K562 (cell line): ENCODE data around the gene PTGER4. TPM values are rescaled to one million over a fixed set of nuclear protein-coding genes. Genes with fewer than 3 reads are reported as not detected.

Experiments
- ATAC-seq: fragments of 200-7000 bp; cut with Tn5 transposase; 3 replicates; pipeline ENCODE4 v1.9.1; 2020; ENCODE audit warnings: moderate library complexity
- BruUV-seq: library from RNA; stranded (reverse); fragments of 400-500 nt; replicated peaks from 2 replicates; lab custom pipeline; 2021; lab: Mats Ljungman, UMichigan
- CTCF ChIA-PET: fragments of 300-600 bp; formaldehyde crosslinking; extraction: SDS; loops from one replicate; lab custom pipeline; 2021; ENCODE audit warnings: low intra/inter-chr PET ratio; lab: Yijun Ruan, JAX
- POLR2A ChIA-PET: fragments of 300-600, 350-650 bp; sonication (Branson Sonifier 250); formaldehyde crosslinking; extraction: SDS; loops from one replicate; lab custom pipeline; 2021; ENCODE audit warnings: antibody characterized with exemption, inconsistent platforms; lab: Yijun Ruan, JAX
- DNase-seq, 4 experiments: peaks; one replicate each; pipeline versions ENCODE4 v3.0.0 to v3.0.0-alpha.2; 2011 to 2018; ENCODE audit warnings: low spot score in 3 of 4, mixed read lengths in 3 of 4; ENCODE audit errors: extremely low read depth in 1 of 4
- FAIRE-seq: peaks from 2 replicates; lab custom pipeline; 2011; peaks lifted over from hg19 to GRCh38; lab: Jason Lieb, UNC
- H2AFZ ChIP-seq: 2 replicates; pipeline ENCODE4 v1.6.0; 2011; ENCODE audit warnings: low read depth, low read length, control low read depth, inconsistent platforms
- H3K27ac ChIP-seq: fragments of 200-600 bp; 3 replicates; pipeline ENCODE4 v1.8.0; 2011; ENCODE audit warnings: low read depth, mild to moderate bottlenecking, control low read depth, inconsistent platforms, low read length, moderate library complexity, mixed read lengths; ENCODE audit errors: extremely low read depth
- H3K27me3 ChIP-seq, 2 experiments: fragments of 300-600 bp in 1 of 2; 2 replicates in 1 of 2; 3 replicates in 1 of 2; pipeline versions ENCODE4 v1.6.0 to v1.8.0; 2011; ENCODE audit warnings: inconsistent platforms in 2 of 2, low read length in 2 of 2, mild to moderate bottlenecking in 1 of 2, mixed read lengths in 1 of 2, moderate library complexity in 1 of 2; ENCODE audit not compliant: control insufficient read depth in 2 of 2, insufficient read depth in 2 of 2
- H3K36me3 ChIP-seq: fragments of 300-600 bp; 3 replicates; pipeline ENCODE4 v1.8.0; 2011; ENCODE audit warnings: mild to moderate bottlenecking, low read length, inconsistent platforms; ENCODE audit not compliant: control insufficient read depth, insufficient read depth
- H3K4me1 ChIP-seq, 2 experiments: fragments of 200-600 bp in 1 of 2; replicated peaks in 1 of 2; 2 replicates in 1 of 2; 3 replicates in 1 of 2; pipeline versions ENCODE4 v1.5.1 to v1.8.0; 2011; ENCODE audit warnings: inconsistent platforms in 2 of 2, low read length in 2 of 2, mild to moderate bottlenecking in 1 of 2, mixed read lengths in 1 of 2, moderate library complexity in 1 of 2; ENCODE audit not compliant: control insufficient read depth in 2 of 2, insufficient read depth in 2 of 2
- H3K4me2 ChIP-seq: 2 replicates; pipeline ENCODE4 v1.6.1; 2011; ENCODE audit warnings: low read length, control low read depth, inconsistent platforms, mixed read lengths; ENCODE audit not compliant: insufficient read depth
- H3K4me3 ChIP-seq: fragments of 200-600 bp; sonication (generic), shearing (Covaris generic); 2 replicates; pipeline ENCODE4 v1.5.1; 2016; ENCODE audit warnings: control low read depth, inconsistent platforms
- H3K79me2 ChIP-seq: fragments of 200-600 bp; 3 replicates; pipeline ENCODE4 v1.8.0; 2011; ENCODE audit warnings: low read length, inconsistent platforms; ENCODE audit not compliant: control insufficient read depth, insufficient read depth
- H3K9ac ChIP-seq, 2 experiments: 2 replicates each; pipeline versions ENCODE4 v1.6.0 to v1.6.1; 2011; ENCODE audit warnings: low read depth in 2 of 2, low read length in 2 of 2, control low read depth in 1 of 2, inconsistent platforms in 1 of 2, mild to moderate bottlenecking in 1 of 2, mixed read lengths in 1 of 2; ENCODE audit not compliant: insufficient read depth in 1 of 2
- H3K9me1 ChIP-seq: one replicate; pipeline ENCODE4 v1.6.0; 2011; ENCODE audit warnings: inconsistent platforms, mild to moderate bottlenecking, low read length, moderate library complexity; ENCODE audit not compliant: control insufficient read depth, insufficient read depth
- H3K9me3 ChIP-seq: replicated peaks from 2 replicates; pipeline ENCODE4 v1.5.1; 2011; ENCODE audit warnings: low read depth, low read length, inconsistent platforms; ENCODE audit not compliant: control insufficient read depth, insufficient read depth
- H4K20me1 ChIP-seq: replicated peaks from 2 replicates; pipeline ENCODE4 v1.6.1; 2011; ENCODE audit warnings: low read length, inconsistent platforms, mixed read lengths; ENCODE audit not compliant: control insufficient read depth, insufficient read depth
- CREBBP ChIP-seq: IDR thresholded peaks from one replicate; pipeline ENCODE4 v1.6.1; 2012; ENCODE audit warnings: low read depth, mild to moderate bottlenecking, control low read depth, inconsistent platforms, low read length
- HDAC1 ChIP-seq, 2 experiments: fragments of 450-650 bp; IDR thresholded peaks; 2 replicates each; pipeline ENCODE4 v1.6.1; 2016 to 2017; ENCODE audit warnings: inconsistent platforms in 1 of 2, mild to moderate bottlenecking in 1 of 2, moderate library complexity in 1 of 2
- HDAC3 ChIP-seq: fragments of 450-650 bp; IDR thresholded peaks from 2 replicates; pipeline ENCODE4 v1.6.1; 2018; ENCODE audit warnings: borderline replicate concordance, mild to moderate bottlenecking, moderate library complexity; ENCODE audit not compliant: partially characterized antibody
- HNRNPUL1 ChIP-seq: fragments of 200-400 bp; formaldehyde crosslinking; IDR thresholded peaks from 2 replicates; pipeline ENCODE4 v1.6.1; 2017; ENCODE audit warnings: low read length
- IRF1 ChIP-seq: sonication (generic); formaldehyde crosslinking; IDR thresholded peaks from 2 replicates; pipeline ENCODE4 v1.8.0; 2022; ENCODE audit warnings: missing genetic modification reagents, mild to moderate bottlenecking, borderline replicate concordance
- MEF2D ChIP-seq: conservative IDR thresholded peaks from 2 replicates; pipeline ENCODE4 v1.6.1; 2016; ENCODE audit warnings: low read depth, missing genetic modification characterization, missing compliant biosample characterization
- MYNN ChIP-seq, 2 experiments: sonication (generic); formaldehyde crosslinking in 1 of 2; IDR thresholded peaks; 2 replicates each; pipeline versions ENCODE4 v1.5.0 to v1.6.1; 2016 to 2020; ENCODE audit warnings: antibody characterized with exemption in 1 of 2, missing genetic modification reagents in 1 of 2
- NCOA6 ChIP-seq: fragments of 450-650 bp; IDR thresholded peaks from 2 replicates; pipeline ENCODE4 v1.6.1; 2017; ENCODE audit warnings: mild to moderate bottlenecking
- RFX1 ChIP-seq: fragments of 450-650 bp; IDR thresholded peaks from 2 replicates; pipeline ENCODE4 v1.6.1; 2016; ENCODE audit warnings: mild to moderate bottlenecking, moderate library complexity
- SMARCA5 ChIP-seq: fragments of 450-650 bp; IDR thresholded peaks from 2 replicates; pipeline ENCODE4 v1.6.1; 2016
- SMARCE1 ChIP-seq: fragments of 450-650 bp; IDR thresholded peaks from 2 replicates; pipeline ENCODE4 v1.7.1; 2016; ENCODE audit warnings: mild to moderate bottlenecking
- SNIP1 ChIP-seq: fragments of 450-650 bp; IDR thresholded peaks from 2 replicates; pipeline ENCODE4 v1.7.1; 2017; ENCODE audit warnings: low read depth, mild to moderate bottlenecking
- STAG1 ChIP-seq: sonication (generic); formaldehyde crosslinking; IDR thresholded peaks from 2 replicates; pipeline ENCODE4 v1.5.0; 2020; ENCODE audit warnings: missing genetic modification reagents, borderline replicate concordance
- TARDBP ChIP-seq: fragments of 450-650 bp; IDR thresholded peaks from 2 replicates; pipeline ENCODE4 v1.6.1; 2016
- TEAD2 ChIP-seq: fragments of 450-650 bp; IDR thresholded peaks from 2 replicates; pipeline ENCODE4 v1.6.1; 2016; ENCODE audit warnings: missing genetic modification characterization, control low read depth, missing compliant biosample characterization
- U2AF1 ChIP-seq: fragments of 200-400 bp; formaldehyde crosslinking; optimal IDR thresholded peaks from 2 replicates; pipeline ENCODE3; 2017; ENCODE audit warnings: mild to moderate bottlenecking, low read depth, low read length, moderate library complexity
- ZNF124 ChIP-seq: sonication (generic); formaldehyde crosslinking; IDR thresholded peaks from 2 replicates; pipeline ENCODE4 v1.8.1; 2022; ENCODE audit warnings: missing genetic modification reagents
- ZNF217 ChIP-seq: sonication (generic); formaldehyde crosslinking; IDR thresholded peaks from 2 replicates; pipeline ENCODE4 v1.8.0; 2022; ENCODE audit warnings: mild to moderate bottlenecking, missing genetic modification reagents
- ZNF584 ChIP-seq: fragments of 200-800 bp; sonication (Bioruptor generic); IDR thresholded peaks from 2 replicates; pipeline ENCODE4 v1.6.1; 2016; ENCODE audit warnings: low read depth, mild to moderate bottlenecking, missing genetic modification characterization, missing compliant biosample characterization
- ZNF668 ChIP-seq: fragments of 250-450 bp; sonication (Bioruptor Pico); IDR thresholded peaks from 2 replicates; pipeline ENCODE4 v1.8.0; 2022; ENCODE audit warnings: mild to moderate bottlenecking, inconsistent platforms
- ZNF77 ChIP-seq: fragments of 250-450 bp; sonication (Bioruptor Pico); IDR thresholded peaks from 2 replicates; pipeline ENCODE4 v1.5.0; 2020
- WGBS: fragments of 100-300 bp; shearing (Covaris generic); methylation state at CpG from one replicate; pipeline ENCODE4 v1.1.6; 2016; ENCODE audit warnings: low coverage, mixed read lengths; ENCODE audit not compliant: insufficient coverage; ENCODE audit errors: missing lambda C conversion rate; 5-methylcytosine and 5-hydroxymethylcytosine counted together
- in situ Hi-C: fragments of 300-500 bp; cut with MboI; formaldehyde crosslinking; loops from 4 replicates; pipeline ENCODE4 v1.15.0; 2018; ENCODE audit warnings: inconsistent platforms, mixed read lengths
- intact Hi-C: fragments of 100-400 bp; cut with micrococcal nuclease; formaldehyde crosslinking; loops from 2 replicates; pipeline ENCODE4 v1.14.2; 2022
- polyA plus RNA-seq, 8 experiments: library from polyadenylated mRNA; depleted of rRNA in 4 of 8; stranded (reverse) in 5 of 8; unstranded in 3 of 8; fragments of >200 nt; fragmentation: Nextera tagmentation in 2 of 8; fragmentation: Illumina TruSeq in 1 of 8; extraction: Ambion mirVana in 2 of 8; extraction: Trizol in 1 of 8; gene quantifications; 2 replicates each; pipeline versions ENCODE4 v1.2.1 to v1.2.3, GENCODE V29; 2011 to 2014; ENCODE audit warnings: inconsistent platforms in 1 of 8, missing spikeins in 1 of 8
- total RNA-seq, 7 experiments: library from RNA; depleted of rRNA in 6 of 7; stranded (reverse); fragments of >200 nt in 6 of 7; fragmentation: Illumina TruSeq in 2 of 7; extraction: Trizol in 2 of 7; gene quantifications; 2 replicates each; pipeline versions ENCODE4 v1.2.1 to v1.2.3, GENCODE V29; 2011 to 2021; ENCODE audit warnings: low replicate concordance in 1 of 7

Gene PTGER4
- total and polyA plus RNA-seq, 9 of the 15 experiments (the other 6 are each of a cell fraction or from before 2014, with no cell fraction given): 0.31 TPM; not detected in 8

DNA sequence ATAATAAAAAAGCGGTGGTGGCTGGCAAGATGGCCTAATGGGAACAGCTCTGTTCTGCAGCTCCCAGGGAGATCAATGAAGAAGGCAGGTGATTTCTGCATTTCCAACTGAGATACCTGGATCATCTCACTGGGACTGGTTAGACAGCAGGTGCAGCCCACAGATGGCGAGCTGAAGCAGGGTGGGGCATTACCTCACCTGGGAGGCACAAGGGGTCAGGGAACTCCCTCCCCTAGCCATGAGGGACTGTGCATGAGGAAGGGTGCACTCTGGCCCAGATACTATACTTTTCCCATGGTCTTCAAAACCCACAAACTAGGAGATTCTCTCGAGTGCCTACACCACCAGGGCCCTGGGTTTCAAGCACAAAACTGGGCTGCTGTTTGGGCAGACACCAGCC lies 45.6 kb upstream of the PTGER4 start (continued):
- no peak for TF ChIP-seq ZNF124 (CRISPR knock-in tag)
- TF ChIP-seq U2AF1: no peak
- TF ChIP-seq ZNF217 (CRISPR knock-in tag): no peak
- TF ChIP-seq TARDBP: no peak
- no peak for TF ChIP-seq ZNF668 (CRISPR knock-in tag)
- no peak for TF ChIP-seq MEF2D (tag)
- TF ChIP-seq SNIP1: no peak
- no peak for TF ChIP-seq NCOA6

DNA sequence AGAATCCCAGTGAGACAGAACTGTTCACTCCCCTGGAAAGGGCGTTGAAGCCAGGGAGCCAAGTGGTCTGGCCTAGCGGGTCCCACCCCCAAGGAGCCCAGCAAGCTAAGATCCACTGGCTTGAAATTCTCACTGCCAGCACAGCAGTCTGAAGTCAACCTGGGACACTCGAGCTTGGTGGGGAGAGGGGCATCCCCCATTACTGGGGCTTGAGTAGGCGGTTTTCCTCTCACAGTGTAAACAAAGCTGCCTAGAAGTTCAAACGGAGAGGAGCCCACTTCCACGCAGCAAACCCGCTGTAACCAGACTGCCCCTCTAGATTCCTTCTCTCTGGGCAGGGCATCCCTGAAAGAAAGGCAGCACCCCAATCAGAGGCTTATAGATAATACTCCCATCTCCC lies 45.1 kb upstream of the PTGER4 start:
- no peaks in the 10 kb centered on the region for H3K4me1 ChIP-seq
- H3K27ac ChIP-seq: no peak overlapping the region
- no peak overlapping the region for H3K9ac ChIP-seq
- H2AFZ ChIP-seq: no peak overlapping the region
- H3K4me3 ChIP-seq: no peak overlapping the region
- H4K20me1 ChIP-seq: no peaks in the 10 kb centered on the region
- BruUV-seq: no TSS peak
- in situ Hi-C loops: no loop called here
- FAIRE-seq (no peak), DNase-seq (no peak), ATAC-seq (no peak)
- intact Hi-C loops: no loop called here
- H3K9me1 ChIP-seq: no peaks in the 10 kb centered on the region
- WGBS: 2% methylated on average over 7 of the region's 7 CpGs
- POLR2A ChIA-PET: interaction anchor here (0.6 kb wide), 1 partner anchor 17 kb away, joined by 3 read pairs; no protein-coding TSS in a partner anchor
- no peaks in the 10 kb centered on the region for H3K36me3 ChIP-seq
- no peaks in the 10 kb centered on the region for H3K79me2 ChIP-seq
- no peaks in the 10 kb centered on the region for H3K27me3 ChIP-seq
- no peak overlapping the region for H3K4me2 ChIP-seq
- TF ChIP-seq ZNF584 (no peak), STAG1 (CRISPR knock-in tag) (no peak), HNRNPUL1 (no peak), RFX1 (no peak), CREBBP (no peak), ZNF77 (CRISPR knock-in tag) (no peak), SMARCE1 (no peak), MYNN (IDR thresholded peaks at IDR 0.05) (no peak), MYNN (CRISPR knock-in tag; IDR thresholded peaks at IDR 0.05) (no peak), HDAC3 (no peak), TEAD2 (no peak), IRF1 (CRISPR knock-in tag) (no peak), SMARCA5 (no peak), HDAC1 (IDR thresholded peaks at IDR 0.05) (no peak)
- no peaks in the 10 kb centered on the region for H3K9me3 ChIP-seq
- CTCF ChIA-PET: no interaction called here
